Lower leg skin (tissue), 3 donors: ENCODE results near the gene DCBLD2.

ENCODE experiments used
- POLR2A ChIP-seq, 2 donors: fragments of 450-650 bp; IDR thresholded peaks; one replicate each; pipeline ENCODE4 v1.6.1; 2016 to 2017; ENCODE audit warnings: antibody characterized with exemption in 2 of 2, mild to moderate bottlenecking in 1 of 2, moderate library complexity in 1 of 2
- TF ChIP-seq, protein P1 (sequence below), 3 donors: fragments of 450-650 bp; IDR thresholded peaks; one replicate each; pipeline ENCODE4 v1.5.1; 2016; ENCODE audit warnings: antibody characterized with exemption in 3 of 3, mild to moderate bottlenecking in 3 of 3, moderate library complexity in 2 of 3

DNA sequence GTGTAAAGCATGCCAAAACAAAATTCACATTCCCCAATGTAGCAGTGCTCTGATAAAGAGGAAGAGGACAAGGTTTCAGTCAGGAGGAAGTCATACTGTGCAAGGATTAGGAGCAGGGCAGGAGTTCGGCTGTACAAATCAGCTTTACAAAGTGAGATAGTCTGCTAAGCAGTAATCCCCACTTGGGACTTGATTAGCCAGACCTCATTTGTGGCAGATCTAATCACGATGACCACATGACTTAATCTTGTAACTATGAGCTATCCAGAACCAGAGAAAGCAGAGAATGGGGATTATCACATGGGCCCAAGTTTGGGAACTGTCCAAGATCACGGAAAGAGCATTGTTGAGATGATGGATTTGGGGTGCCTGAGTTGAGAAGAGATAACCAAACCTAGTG, 7.8 kb downstream of the DCBLD2 start:
- TF ChIP-seq, protein P1, sequence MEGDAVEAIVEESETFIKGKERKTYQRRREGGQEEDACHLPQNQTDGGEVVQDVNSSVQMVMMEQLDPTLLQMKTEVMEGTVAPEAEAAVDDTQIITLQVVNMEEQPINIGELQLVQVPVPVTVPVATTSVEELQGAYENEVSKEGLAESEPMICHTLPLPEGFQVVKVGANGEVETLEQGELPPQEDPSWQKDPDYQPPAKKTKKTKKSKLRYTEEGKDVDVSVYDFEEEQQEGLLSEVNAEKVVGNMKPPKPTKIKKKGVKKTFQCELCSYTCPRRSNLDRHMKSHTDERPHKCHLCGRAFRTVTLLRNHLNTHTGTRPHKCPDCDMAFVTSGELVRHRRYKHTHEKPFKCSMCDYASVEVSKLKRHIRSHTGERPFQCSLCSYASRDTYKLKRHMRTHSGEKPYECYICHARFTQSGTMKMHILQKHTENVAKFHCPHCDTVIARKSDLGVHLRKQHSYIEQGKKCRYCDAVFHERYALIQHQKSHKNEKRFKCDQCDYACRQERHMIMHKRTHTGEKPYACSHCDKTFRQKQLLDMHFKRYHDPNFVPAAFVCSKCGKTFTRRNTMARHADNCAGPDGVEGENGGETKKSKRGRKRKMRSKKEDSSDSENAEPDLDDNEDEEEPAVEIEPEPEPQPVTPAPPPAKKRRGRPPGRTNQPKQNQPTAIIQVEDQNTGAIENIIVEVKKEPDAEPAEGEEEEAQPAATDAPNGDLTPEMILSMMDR (IDR thresholded peaks at IDR 0.05): no peak
- TF ChIP-seq POLR2A (IDR thresholded peaks at IDR 0.05): no peak
